ENCODE measurements around the gene LIFR. TPM values are rescaled to one million over a fixed set of nuclear protein-coding genes. Genes with fewer than 3 reads are reported as not detected.

LIFR gene
- polyA plus RNA-seq, 1 donor from 2014 or later: 5.8 TPM

- TF ChIP-seq POLR2AphosphoS5 (IDR thresholded peaks at IDR 0.05): no peak
- no peak for TF ChIP-seq TAF1 (IDR thresholded peaks at IDR 0.05; ENCODE audit: low read depth)
- TF ChIP-seq SMC3 (conservative IDR thresholded peaks at IDR 0.05; ENCODE audit: poor library complexity): no peak
- TF ChIP-seq EP300 (conservative IDR thresholded peaks at IDR 0.05; ENCODE audit: poor library complexity, severe bottlenecking): no peak
- TF ChIP-seq MXI1 (conservative IDR thresholded peaks at IDR 0.05; ENCODE audit: poor library complexity, severe bottlenecking): no peak
- TF ChIP-seq EZH2 (IDR thresholded peaks at IDR 0.05; ENCODE audit: borderline replicate concordance, insufficient read depth, low read length, poor library complexity, severe bottlenecking): no peak
- no peaks in the 10 kb centered on the region for H3K36me3 ChIP-seq (ENCODE audit: insufficient read depth, low read length)
- H4K20me1 ChIP-seq (ENCODE audit: insufficient read depth): no peaks in the 10 kb centered on the region
- no peak overlapping the region for H2AFZ ChIP-seq (ENCODE audit: low read depth, low read length)
- H3F3A ChIP-seq (ENCODE audit: insufficient read depth, low read length, poor library complexity, severe bottlenecking): no peaks in the 10 kb centered on the region
- H3K9ac ChIP-seq (ENCODE audit: low read length): no peak overlapping the region
- H3K27me3 ChIP-seq (ENCODE audit: insufficient read depth, low read depth, low read length): no peaks in the 10 kb centered on the region
- no peak overlapping the region for H3K4me2 ChIP-seq (ENCODE audit: low read length)
- no peaks in the 10 kb centered on the region for H3K79me2 ChIP-seq (replicated peaks; ENCODE audit: insufficient read depth, low read length)
- H3K9me2 ChIP-seq (ENCODE audit: insufficient read depth, low read length): no peaks in the 10 kb centered on the region
- no peaks in the 10 kb centered on the region for H3K9me3 ChIP-seq (ENCODE audit: low read length)
- H3K27ac ChIP-seq (ENCODE audit: low read length): no peak overlapping the region
- H3K4me3 ChIP-seq (ENCODE audit: low read length): no peak overlapping the region
Measured at GRCh38 chr5:38524022-38524421, 32.4 kb downstream of the LIFR start.

- Histone ChIP-seq H3K79me2 (replicated peaks; ENCODE audit: insufficient read depth, low read length) (no peaks in the 10 kb centered on the region), H3K36me3 (ENCODE audit: insufficient read depth, low read length) (no peaks in the 10 kb centered on the region), H3K27ac (ENCODE audit: low read length) (no peak overlapping the region), H3K9me3 (ENCODE audit: low read length) (no peaks in the 10 kb centered on the region), H3K9ac (ENCODE audit: low read length) (no peak overlapping the region), H3K9me2 (ENCODE audit: insufficient read depth, low read length) (no peaks in the 10 kb centered on the region), H3K27me3 (ENCODE audit: insufficient read depth, low read depth, low read length) (no peaks in the 10 kb centered on the region), H3F3A (ENCODE audit: insufficient read depth, low read length, poor library complexity, severe bottlenecking) (no peaks in the 10 kb centered on the region), H2AFZ (ENCODE audit: low read depth, low read length) (no peak overlapping the region), H4K20me1 (ENCODE audit: insufficient read depth) (no peaks in the 10 kb centered on the region), H3K4me2 (ENCODE audit: low read length) (no peak overlapping the region), H3K4me3 (ENCODE audit: low read length) (no peak overlapping the region)
- TF ChIP-seq EP300 (conservative IDR thresholded peaks at IDR 0.05; ENCODE audit: poor library complexity, severe bottlenecking): no peak
- no peak for TF ChIP-seq EZH2 (IDR thresholded peaks at IDR 0.05; ENCODE audit: borderline replicate concordance, insufficient read depth, low read length, poor library complexity, severe bottlenecking)
- TF ChIP-seq POLR2AphosphoS5 (IDR thresholded peaks at IDR 0.05): no peak
- no peak for TF ChIP-seq MXI1 (conservative IDR thresholded peaks at IDR 0.05; ENCODE audit: poor library complexity, severe bottlenecking)
- no peak for TF ChIP-seq RAD21 (conservative IDR thresholded peaks at IDR 0.05)
- no peak for TF ChIP-seq TAF1 (IDR thresholded peaks at IDR 0.05; ENCODE audit: low read depth)
- TF ChIP-seq CTCF (IDR thresholded peaks at IDR 0.05; ENCODE audit: poor library complexity, severe bottlenecking): no peak
- TF ChIP-seq REST (IDR thresholded peaks at IDR 0.05; ENCODE audit: borderline replicate concordance): no peak
- TF ChIP-seq SMC3 (conservative IDR thresholded peaks at IDR 0.05; ENCODE audit: poor library complexity): no peak
Measured at GRCh38 chr5:38519476-38519875, 37.0 kb downstream of the LIFR start.

Measured in neural cell (in vitro differentiated cells).